ENCODE data around the gene BIRC2. TPM values are rescaled to one million over a fixed set of nuclear protein-coding genes. Genes with fewer than 3 reads are reported as not detected.

BIRC2 gene
- total RNA-seq, 4 donors from 2014 or later: 40.1 to 106 (median 53.5) TPM

GRCh38 chr11:102415304-102415916 lies 68.4 kb downstream of the BIRC2 start:
- H3K27ac ChIP-seq: no peak overlapping the region
- H3K4me3 ChIP-seq: no peak overlapping the region
- H3K9me3 ChIP-seq: no peaks in the 10 kb centered on the region
- no peaks in the 10 kb centered on the region for H3K4me1 ChIP-seq
- peaks cover 0 to 2% of the 10 kb centered on the region in 2 donors for H3K36me3 ChIP-seq
- no peak for TF ChIP-seq POLR2A (IDR thresholded peaks at IDR 0.05)
- TF ChIP-seq CTCF (IDR thresholded peaks at IDR 0.05): no peak
- intact Hi-C loops (cut with DNase I; ENCODE audit: low total_unique reads): no loop called here
- no peak for DNase-seq
- no peaks in the 10 kb centered on the region for H3K27me3 ChIP-seq

GRCh38 chr11:102416976-102417375 lies 70.0 kb downstream of the BIRC2 start:
- H3K27ac ChIP-seq: no peak overlapping the region
- intact Hi-C loops (cut with DNase I; ENCODE audit: low total_unique reads): no loop called here
- H3K4me3 ChIP-seq: no peak overlapping the region
- H3K4me1 ChIP-seq: no peaks in the 10 kb centered on the region
- no peaks in the 10 kb centered on the region for H3K9me3 ChIP-seq
- peaks cover 0 to 2% of the 10 kb centered on the region in 2 donors for H3K36me3 ChIP-seq
- DNase-seq: no peak
- H3K27me3 ChIP-seq: no peaks in the 10 kb centered on the region
- TF ChIP-seq POLR2A (IDR thresholded peaks at IDR 0.05): no peak

DNA sequence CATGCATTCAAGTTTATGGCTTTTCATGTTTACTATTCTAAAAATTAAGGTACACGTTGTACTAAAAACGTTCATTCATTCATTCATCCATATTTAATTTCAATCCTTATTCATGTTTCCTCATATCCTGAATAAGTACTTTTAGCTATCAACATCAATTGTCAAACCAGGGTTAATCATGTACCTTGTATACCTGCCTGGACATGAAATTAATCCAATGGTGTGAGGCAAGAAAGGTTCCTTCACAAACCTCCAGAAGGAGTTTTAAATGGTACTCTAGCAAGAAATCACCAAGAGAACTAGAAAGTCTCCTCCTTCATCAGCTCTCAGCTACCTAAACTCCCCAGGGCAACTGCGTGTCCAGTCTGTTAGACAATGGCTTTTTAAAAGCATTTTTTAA lies 72.2 kb downstream of the BIRC2 start:
- Histone ChIP-seq H3K36me3 (peaks cover 0 to 2% of the 10 kb centered on the region in 2 donors), H3K27ac (no peak overlapping the region), H3K4me1 (no peaks in the 10 kb centered on the region), H3K9me3 (no peaks in the 10 kb centered on the region), H3K27me3 (no peaks in the 10 kb centered on the region), H3K4me3 (no peak overlapping the region)
- TF ChIP-seq POLR2A (IDR thresholded peaks at IDR 0.05): no peak
- no peak for TF ChIP-seq CTCF (IDR thresholded peaks at IDR 0.05)
- DNase-seq: no peak
- intact Hi-C loops (cut with DNase I; ENCODE audit: low total_unique reads): no loop called here

GRCh38 chr11:102420547-102420946 lies 73.5 kb downstream of the BIRC2 start:
- TF ChIP-seq POLR2A (IDR thresholded peaks at IDR 0.05) (no peak), CTCF (IDR thresholded peaks at IDR 0.05) (no peak)
- H3K4me1 ChIP-seq: no peaks in the 10 kb centered on the region
- peaks cover 0 to 2% of the 10 kb centered on the region in 2 donors for H3K36me3 ChIP-seq
- H3K27ac ChIP-seq: no peak overlapping the region
- no peak overlapping the region for H3K4me3 ChIP-seq
- no peak for DNase-seq
- H3K27me3 ChIP-seq: no peaks in the 10 kb centered on the region
- H3K9me3 ChIP-seq: no peaks in the 10 kb centered on the region
- intact Hi-C loops (cut with DNase I; ENCODE audit: low total_unique reads): no loop called here

GRCh38 chr11:102421261-102421660 lies 74.2 kb downstream of the BIRC2 start:
- Histone ChIP-seq H3K27ac (no peak overlapping the region), H3K36me3 (peaks cover 0 to 2% of the 10 kb centered on the region in 2 donors), H3K27me3 (no peaks in the 10 kb centered on the region), H3K9me3 (no peaks in the 10 kb centered on the region), H3K4me3 (no peak overlapping the region), H3K4me1 (no peaks in the 10 kb centered on the region)
- intact Hi-C loops (cut with DNase I; ENCODE audit: low total_unique reads): no loop called here
- no peak for DNase-seq
- TF ChIP-seq POLR2A (IDR thresholded peaks at IDR 0.05) (no peak), CTCF (IDR thresholded peaks at IDR 0.05) (no peak)
